ENCODE data around the gene RENBP. TPM values are rescaled to one million over a fixed set of nuclear protein-coding genes. Genes with fewer than 3 reads are reported as not detected.
A peak's percentile ranks its signal among the peaks of the same experiment; 100 is the strongest.

The RENBP gene
- total RNA-seq, 2 experiments from 2014 or later, result 14.3 to 15.8 TPM

DNA sequence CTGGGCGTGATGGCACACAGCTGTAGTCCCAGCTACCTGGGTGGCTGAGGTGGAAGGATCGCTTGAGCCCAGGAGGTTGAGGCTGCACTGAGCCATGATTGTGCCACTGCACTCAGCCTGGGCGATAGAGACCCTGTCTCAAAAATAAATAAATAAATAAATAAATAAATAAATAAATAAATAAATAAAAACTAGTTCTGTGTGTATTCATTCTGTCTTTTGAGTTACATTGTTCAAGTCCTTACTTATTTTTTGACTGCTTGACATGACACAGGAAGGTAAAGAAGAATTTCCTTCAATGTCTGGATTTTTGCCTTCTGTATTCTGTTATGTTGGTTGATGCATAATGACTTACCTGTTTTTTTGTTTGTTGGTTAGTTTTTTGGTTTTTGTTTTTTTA is 7.4 kb downstream of the RENBP start:
- intact Hi-C loops (cut with micrococcal nuclease), result no loop called here
- no peak overlapping the region for H3K4me3 Mint-ChIP-seq

DNA sequence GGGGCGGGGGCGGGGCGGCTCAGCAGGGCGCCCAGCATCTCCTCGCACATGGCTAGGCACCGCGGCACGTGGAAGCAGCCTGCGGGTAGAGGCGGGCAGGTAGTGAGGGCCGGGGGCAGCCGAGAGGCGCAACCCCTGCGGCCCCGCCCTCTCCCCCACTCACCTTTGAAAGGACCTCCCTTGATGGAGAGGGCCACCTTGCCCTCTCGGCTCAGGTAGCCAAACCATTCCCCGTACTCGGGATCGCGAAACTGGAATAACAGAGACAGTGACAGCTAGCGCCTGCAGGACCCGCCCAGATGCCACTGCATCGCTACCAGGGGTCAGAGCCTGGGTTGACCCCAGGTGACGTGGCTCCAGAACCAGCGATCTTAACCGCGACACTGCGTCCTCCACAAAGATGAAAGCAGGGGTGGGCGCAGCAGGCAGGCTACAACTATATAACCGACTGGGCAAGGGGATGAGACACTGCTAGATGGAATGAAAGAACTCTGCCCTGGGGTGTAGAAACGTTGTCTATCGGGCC is 9.1 kb downstream of the RENBP start:
- POLR2A ChIA-PET, result interaction anchor here (1.0 to 8.0 kb wide), 5 partner anchors 9 to 32 kb away, joined by 3 to 52 read pairs (median 5); no protein-coding TSS in a partner anchor
- H3K27ac Mint-ChIP-seq, result peak overlapping the region; percentile 68
- peaks cover 24% of the 10 kb centered on the region for H3K36me3 Mint-ChIP-seq (ENCODE audit: low read depth)
- TF ChIP-seq, protein P1, sequence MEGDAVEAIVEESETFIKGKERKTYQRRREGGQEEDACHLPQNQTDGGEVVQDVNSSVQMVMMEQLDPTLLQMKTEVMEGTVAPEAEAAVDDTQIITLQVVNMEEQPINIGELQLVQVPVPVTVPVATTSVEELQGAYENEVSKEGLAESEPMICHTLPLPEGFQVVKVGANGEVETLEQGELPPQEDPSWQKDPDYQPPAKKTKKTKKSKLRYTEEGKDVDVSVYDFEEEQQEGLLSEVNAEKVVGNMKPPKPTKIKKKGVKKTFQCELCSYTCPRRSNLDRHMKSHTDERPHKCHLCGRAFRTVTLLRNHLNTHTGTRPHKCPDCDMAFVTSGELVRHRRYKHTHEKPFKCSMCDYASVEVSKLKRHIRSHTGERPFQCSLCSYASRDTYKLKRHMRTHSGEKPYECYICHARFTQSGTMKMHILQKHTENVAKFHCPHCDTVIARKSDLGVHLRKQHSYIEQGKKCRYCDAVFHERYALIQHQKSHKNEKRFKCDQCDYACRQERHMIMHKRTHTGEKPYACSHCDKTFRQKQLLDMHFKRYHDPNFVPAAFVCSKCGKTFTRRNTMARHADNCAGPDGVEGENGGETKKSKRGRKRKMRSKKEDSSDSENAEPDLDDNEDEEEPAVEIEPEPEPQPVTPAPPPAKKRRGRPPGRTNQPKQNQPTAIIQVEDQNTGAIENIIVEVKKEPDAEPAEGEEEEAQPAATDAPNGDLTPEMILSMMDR (IDR thresholded peaks at IDR 0.05), result no peak
- H3K9me3 Mint-ChIP-seq, result no peaks in the 10 kb centered on the region
- ATAC-seq (peak; percentile 8), DNase-seq (no peak)
- H3K4me3 Mint-ChIP-seq, result peak overlapping the region; percentile 68
- peaks cover 42% of the 10 kb centered on the region for H3K4me1 Mint-ChIP-seq (ENCODE audit: low read depth)
- CTCF ChIA-PET, result interaction anchor here (0.9 to 1.8 kb wide), 3 partner anchors 12 to 33 kb away, joined by 3 to 5 read pairs (median 4); no protein-coding TSS in a partner anchor
- no peaks in the 10 kb centered on the region for H3K27me3 Mint-ChIP-seq
- intact Hi-C loops (cut with micrococcal nuclease), result no loop called here

More for the DNA sequence above, 7.4 kb downstream of the RENBP start:
- DNase-seq (no peak), ATAC-seq (no peak)
- H3K9me3 Mint-ChIP-seq, result no peaks in the 10 kb centered on the region
- no peak overlapping the region for H3K27ac Mint-ChIP-seq
- POLR2A ChIA-PET, result interaction anchor here (3.9 to 8.0 kb wide), 2 partner anchors 11 kb away, joined by 28 to 52 read pairs; partner anchors contain the start of gene ARHGAP4
- H3K36me3 Mint-ChIP-seq (ENCODE audit: low read depth), result peaks cover 16% of the 10 kb centered on the region
- CTCF ChIA-PET, result interaction anchor here (1.8 kb wide), 1 partner anchor 10 kb away, joined by 4 read pairs; no protein-coding TSS in a partner anchor
- TF ChIP-seq, protein P1 (IDR thresholded peaks at IDR 0.05), result no peak
- H3K27me3 Mint-ChIP-seq, result no peaks in the 10 kb centered on the region
- H3K4me1 Mint-ChIP-seq (ENCODE audit: low read depth), result peaks cover 33% of the 10 kb centered on the region

DNA sequence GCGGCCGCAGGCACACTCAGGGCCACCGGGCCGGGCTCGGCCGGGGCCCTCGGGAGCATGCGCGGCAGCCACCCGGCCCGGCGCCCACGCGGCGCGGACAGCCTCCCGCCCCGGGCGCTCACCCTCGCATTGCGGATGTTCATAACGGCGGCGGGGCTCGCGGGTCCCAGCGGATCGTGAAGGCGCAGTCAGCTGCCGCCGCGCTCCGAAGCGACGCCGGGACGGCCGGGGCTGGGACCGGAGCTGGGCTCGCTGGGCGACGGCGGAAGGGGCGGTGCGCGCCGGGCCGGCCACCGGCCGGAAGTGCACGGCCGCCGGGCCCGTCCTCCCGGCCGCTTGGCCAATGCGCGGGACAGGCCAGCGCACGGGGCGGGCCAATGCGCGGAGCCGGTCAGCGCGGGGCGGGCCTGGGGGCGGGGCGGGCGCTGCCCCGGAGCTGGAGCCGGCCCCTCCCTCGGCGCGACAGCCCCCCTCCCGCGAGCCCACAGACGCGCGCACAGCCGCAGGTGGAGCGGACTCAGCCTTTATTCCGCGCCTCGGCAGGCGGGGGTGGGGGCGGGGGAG is 9.6 kb downstream of the RENBP start, which contains the start of gene NAA10:
Gene NAA10, minus strand, starts transcription at position 276 of the 564 bp plus-strand sequence. Its CDS starts 133 bp downstream, at position 143.
- Mint-ChIP-seq H3K27ac (peak within 1 kb of the TSS; percentile 78), H3K4me3 (peak within 1 kb of the TSS; percentile 88), H3K4me1 (ENCODE audit: low read depth) (peaks cover 39% of the 10 kb centered on the region), H3K36me3 (ENCODE audit: low read depth) (peaks cover 24% of the 10 kb centered on the region), H3K9me3 (no peaks in the 10 kb centered on the region), H3K27me3 (no peaks in the 10 kb centered on the region)
- POLR2A ChIA-PET, result interaction anchor here (1.3 to 8.0 kb wide), 6 partner anchors 10 to 36 kb away, joined by 3 to 52 read pairs (median 5); partner anchors contain the start of gene HCFC1
- intact Hi-C loops (cut with micrococcal nuclease), result no loop called here
- CTCF ChIA-PET, result interaction anchor here (0.7 to 1.7 kb wide), 4 partner anchors 11 to 33 kb away, joined by 3 to 7 read pairs (median 4); no protein-coding TSS in a partner anchor
- TF ChIP-seq, protein P1 (IDR thresholded peaks at IDR 0.05), result no peak
- peak; percentile 64 for DNase-seq
- ATAC-seq, result peak; percentile 87

- no peaks in the 10 kb centered on the region for H3K27me3 Mint-ChIP-seq
- peak overlapping the region; percentile 88 for H3K4me3 Mint-ChIP-seq
- ChIA-PET CTCF (interaction anchor here (0.7 to 1.7 kb wide), 3 partner anchors 13 to 34 kb away, joined by 3 to 7 read pairs (median 5); no protein-coding TSS in a partner anchor), POLR2A (interaction anchor here (0.6 to 8.0 kb wide), 8 partner anchors 9 to 216 kb away, joined by 3 to 52 read pairs (median 4); partner anchors contain the start of gene HCFC1)
- H3K4me1 Mint-ChIP-seq (ENCODE audit: low read depth), result peaks cover 34% of the 10 kb centered on the region
- intact Hi-C loops (cut with micrococcal nuclease), result no loop called here
- peak overlapping the region; percentile 78 for H3K27ac Mint-ChIP-seq
- ATAC-seq (no peak), DNase-seq (no peak)
- H3K9me3 Mint-ChIP-seq, result no peaks in the 10 kb centered on the region
- TF ChIP-seq, protein P1 (IDR thresholded peaks at IDR 0.05), result no peak
- H3K36me3 Mint-ChIP-seq (ENCODE audit: low read depth), result peaks cover 26% of the 10 kb centered on the region
Measured at GRCh38 chrX:153934148-153934761, 10.2 kb downstream of the RENBP start.
